NCI-H345 treated with DMSO at 0.1 percent for 48 hours (cell line): ENCODE results near the gene HOXB5.

Experiments used
- DNase-seq: peaks from one replicate; lab custom pipeline; 2025; ENCODE audit not compliant: unreplicated experiment; lab: John Stamatoyannopoulos, UW

The HOXB5 gene

DNA sequence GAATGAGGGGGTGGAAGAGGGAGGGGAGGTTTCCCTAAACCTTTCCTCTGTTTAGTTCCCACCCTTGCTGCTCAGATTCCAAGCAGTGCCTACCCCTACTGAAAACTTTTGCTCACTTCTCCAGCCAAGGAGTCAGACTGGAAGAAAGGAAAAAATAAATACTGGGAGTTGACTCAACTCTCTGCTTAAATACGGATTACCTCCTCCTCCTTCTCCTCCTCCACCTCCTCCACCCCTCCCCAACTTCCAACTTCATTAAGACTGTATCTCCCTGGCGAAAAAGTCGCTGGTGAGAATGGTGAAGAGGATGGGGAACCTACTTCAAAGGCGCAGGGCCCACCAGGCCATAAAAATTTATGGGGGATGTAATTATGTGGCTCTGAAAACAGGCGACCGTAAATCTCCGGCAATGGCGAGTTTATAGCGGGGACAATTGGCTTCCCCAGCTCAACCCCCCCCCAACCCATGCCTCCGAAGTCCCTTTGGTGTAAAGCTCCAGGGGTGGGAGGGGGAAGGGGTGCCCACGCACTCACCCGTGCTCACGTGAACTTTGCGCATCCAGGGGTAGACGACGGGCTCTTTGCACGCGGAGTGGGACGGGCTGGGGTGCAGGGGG is 16.1 kb downstream of the HOXB5 start:
- no peak for DNase-seq

DNA sequence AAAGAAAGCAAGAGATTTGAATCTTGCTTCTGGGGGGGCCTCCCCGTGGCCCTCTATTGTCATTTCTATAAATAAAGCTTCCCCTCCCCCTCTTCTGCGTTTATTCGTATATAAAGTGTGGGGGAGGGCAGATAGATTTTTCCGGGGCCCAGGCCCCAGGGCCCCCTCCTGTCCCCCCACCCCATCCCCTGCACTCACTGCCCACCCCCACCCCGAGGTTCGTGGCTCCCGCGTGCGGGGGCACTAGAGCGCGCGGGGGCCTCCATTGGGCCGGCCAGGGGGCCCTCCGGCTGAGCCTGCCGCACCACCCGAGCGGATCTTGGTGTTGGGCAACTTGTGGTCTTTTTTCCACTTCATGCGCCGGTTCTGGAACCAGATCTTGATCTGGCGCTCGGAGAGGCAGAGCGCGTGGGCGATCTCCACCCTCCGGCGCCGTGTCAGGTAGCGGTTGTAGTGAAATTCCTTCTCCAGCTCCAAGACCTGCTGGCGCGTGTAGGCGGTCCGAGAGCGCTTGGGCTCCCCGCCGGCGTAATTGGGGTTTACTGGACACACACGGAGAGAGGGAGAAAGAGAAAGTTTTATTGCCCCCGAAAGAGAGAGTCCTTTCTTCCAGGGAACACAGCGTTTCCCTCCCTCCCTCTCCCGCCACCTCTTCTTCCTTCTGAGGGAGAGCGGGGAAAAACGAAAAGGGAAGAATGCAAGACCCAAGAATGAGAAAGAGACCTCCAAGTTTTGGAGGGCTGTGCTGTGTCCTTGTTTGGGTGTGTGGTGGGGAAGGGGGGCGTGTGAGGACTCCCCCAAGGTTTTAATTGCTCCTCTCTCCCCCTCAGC is 16.9 kb downstream of the HOXB5 start:
- DNase-seq: no peak

DNA sequence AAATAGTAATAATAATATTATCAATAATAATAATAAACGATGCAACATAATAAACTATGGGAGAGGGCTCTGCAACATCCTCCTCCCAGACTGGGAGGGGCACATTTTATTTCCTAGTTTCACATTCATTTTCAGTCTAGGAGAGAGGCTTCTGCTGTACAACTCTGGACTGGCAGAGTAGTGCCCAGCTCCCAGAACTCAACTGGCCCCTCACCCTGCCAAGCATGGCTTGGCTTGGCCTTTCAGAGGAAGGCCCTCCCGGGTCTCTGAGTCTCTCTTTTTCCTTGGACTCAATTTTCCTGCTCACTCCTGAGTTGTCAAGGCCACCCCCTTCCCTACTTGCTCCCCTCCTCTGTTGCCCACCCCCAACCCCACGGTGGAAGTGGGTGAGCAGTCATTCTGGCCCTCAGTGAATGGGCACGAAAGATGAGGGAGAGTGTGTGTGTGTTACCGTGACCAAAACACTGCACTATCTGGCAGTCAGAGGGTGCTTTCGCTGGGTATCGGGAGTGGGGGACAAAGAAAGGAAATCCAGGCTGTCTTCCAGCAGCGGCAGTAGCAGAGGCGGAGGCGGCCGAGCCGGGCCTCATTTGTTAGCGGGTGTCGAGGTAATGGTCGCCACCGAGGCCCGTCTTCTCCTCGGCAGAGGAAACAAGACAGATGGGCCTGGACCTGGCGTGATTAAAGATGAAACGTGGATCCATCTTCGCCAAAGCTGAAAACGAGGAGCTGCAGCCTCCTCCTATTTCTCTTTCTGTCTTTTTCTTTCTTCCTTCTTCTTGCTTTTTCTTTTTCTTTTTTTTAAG is 17.7 kb downstream of the HOXB5 start:
- DNase-seq: no peak

DNA sequence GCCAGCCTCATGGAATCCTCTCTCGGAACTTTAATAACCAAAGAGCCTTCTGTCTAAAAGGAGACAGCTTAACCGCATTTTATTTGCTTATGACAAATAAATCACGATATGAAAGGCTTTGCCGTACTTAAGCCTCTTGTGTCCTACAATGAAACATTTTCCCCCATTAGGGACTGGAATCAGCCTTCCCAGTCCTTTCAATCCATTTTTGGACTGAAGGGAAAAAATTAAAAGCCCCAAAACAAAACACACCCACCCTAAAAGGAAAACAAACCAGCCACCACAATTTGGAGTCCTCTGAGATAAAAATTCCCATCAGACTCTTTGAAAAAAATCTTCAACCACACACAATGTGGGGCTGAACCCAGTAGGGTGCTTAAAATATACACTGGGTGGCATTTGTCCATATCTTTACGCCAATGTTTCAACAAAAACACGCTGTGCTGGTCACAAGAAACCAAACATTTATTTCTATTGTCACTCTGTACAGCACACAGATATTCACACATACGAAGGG is 18.5 kb downstream of the HOXB5 start:
- no peak for DNase-seq

DNA sequence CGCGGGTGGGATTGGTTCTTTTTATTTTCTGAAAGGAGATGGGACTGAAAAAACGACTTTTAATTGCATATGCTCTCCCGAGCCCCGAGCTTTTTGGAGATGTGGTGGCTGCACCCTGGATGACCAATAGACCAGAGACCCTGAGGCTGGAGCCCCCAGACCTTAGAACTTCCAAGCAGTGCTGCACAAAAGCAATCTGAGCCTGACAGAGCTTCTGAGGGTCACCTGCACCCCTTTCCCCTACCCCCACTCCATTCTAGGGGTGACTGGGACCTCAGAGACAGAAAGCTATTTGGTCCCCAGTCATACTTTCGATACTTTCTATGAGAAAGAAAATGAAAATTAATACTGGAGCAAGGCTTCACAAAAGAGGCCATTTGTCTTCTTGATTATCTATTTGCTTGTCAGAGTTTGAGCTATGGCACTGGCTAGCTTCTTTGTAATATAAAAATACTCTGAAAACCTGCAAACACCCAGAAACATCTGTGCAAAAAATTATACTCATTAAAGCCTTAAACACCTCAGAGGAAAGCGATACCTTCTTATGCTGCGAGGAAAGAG is 19.0 kb downstream of the HOXB5 start:
- no peak for DNase-seq

DNA sequence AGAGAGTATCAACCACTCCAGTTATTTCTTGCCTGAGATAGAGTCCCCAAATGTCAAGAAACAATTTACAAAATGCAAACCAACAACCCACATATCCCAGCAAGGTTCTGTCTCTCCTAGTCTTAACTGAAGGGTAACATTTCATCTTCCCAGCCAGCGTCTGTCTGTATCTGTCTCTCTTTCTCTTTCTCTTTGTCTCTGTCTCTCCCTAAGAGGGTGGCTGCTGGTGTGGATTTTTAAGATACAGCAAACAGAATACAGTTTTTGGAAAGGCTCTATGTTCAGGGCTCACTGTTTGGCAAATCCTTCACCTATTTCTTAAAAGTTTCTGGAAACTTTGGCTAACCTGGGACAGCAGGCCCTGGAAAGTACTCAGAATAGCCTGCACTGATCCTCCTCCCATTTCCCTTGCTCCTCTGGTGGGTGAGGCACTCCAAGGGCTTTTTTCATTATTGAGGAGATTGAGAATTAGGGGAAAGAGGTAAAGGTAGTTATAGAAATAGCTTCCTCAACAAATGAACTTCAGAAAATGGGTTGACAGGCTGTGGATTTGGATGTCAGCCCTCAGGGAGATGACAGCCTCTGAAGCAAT is 21.7 kb downstream of the HOXB5 start:
- DNase-seq: no peak

DNA sequence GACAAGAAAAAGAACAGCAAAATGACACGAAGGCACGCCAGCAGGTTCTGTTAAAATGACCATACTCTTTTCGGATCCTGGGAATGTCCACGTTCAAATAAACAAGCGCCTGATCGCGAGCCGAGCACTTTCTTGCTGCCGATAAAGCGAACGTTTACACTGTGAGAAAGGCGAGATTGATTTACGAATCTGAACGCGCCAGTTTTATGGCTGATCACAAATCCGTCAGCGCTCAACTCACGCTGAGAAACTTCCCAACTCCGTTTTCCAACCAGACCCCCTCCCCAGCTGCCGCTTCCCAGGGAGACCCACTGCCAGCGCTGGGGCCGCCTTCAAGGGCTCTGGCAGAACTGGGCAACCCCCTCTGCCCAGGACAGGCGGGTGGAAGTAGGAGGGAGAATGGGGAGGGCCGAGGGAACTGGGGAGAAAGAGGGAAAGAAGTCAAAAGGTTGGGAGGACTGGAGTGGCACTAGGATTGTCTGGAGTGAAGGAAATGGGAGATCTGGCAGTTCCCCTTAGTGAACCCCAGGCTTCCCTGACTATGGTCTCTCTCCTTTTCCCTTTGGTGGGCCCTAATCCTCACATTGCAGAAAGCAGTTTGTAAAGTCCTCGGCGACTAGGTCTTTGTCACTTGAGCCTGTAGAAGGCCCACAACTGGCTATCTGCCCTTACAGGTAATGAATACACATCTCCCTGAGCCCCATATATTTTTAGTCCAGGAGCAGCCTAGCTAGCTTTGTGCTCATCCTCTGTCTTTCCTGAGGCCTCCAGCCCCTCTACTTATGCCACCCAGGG is 22.4 kb downstream of the HOXB5 start:
- no peak for DNase-seq

DNA sequence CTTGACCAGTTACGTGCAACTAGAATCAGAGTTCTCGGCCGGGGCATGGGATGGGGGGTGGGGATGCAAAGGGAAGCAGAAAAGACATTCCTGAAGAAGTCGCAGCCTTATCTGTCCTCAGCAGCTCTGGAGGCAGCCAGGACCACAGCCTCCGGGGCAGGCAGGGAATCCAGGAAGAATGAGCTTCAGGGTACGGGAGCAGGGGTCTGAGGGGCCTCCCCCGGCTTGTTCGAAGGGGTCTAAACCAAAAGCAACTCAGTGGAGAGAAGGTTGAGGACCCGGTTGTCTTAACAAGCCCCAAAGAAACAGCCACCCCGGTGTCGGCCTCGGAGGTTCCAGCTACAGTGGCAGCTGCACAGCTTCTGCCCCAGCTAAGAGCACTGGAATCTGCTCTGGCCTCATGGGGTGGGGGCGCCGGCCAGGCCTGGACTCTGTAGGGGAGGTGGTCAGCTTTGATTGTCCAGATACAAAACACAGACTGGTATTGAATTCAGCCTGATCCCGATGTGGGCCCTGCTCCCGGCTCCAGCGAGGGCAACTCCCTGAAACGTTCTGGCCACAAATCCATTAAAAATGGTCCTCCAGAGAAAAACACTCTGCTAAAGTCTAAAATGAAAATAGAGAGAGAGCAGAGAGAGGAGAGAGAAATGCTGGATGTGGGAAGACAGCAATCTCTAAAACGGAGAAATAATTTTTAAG is 23.1 kb downstream of the HOXB5 start:
- DNase-seq: no peak

DNA sequence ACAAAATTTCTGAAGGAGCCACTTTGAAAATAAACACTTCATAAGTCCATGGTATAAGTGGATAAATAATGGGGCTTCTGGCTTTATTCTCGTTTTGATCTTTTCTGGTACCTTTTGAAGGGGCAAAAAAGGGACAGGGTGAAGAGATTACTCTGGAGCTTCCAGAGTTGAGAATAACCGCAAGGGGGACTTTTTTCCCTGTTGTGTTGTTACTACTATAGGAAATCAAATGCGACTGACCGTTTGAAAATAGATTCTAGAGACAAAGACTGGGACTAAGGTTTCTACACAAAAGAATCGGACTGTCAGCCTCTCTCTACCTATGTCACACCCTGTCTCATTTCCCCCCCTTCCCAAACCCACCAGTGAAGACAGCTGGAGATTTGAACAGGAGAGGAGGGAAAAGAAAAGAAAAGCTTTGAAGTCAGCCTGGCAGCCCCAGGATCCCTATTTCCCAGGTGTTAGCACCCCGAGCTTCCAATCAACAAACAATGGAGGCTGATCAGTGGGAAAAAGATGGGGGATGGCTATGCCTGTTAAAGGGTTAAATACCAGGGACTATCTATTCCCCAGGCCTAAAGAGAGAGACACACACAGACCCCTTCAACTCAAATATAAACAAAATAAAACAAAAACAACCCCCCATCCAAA is 23.8 kb downstream of the HOXB5 start:
- no peak for DNase-seq

DNA sequence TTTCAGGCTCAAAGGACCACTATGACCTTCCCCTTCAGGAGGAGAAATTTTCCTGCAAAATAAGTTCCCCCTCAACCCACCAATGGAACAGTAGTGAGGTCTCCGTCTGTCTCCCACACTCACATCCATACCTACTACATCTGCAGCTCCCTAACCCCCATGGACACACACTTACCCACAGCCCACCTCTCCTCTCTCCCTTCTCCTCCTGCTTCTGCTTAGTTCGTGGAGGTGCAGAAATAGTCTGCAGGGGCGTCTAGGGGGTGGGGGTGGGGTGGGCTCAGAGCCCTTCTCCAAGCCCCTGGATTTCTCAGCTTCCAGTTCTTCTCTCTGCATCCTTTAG is 24.4 kb downstream of the HOXB5 start:
- DNase-seq: no peak

DNA sequence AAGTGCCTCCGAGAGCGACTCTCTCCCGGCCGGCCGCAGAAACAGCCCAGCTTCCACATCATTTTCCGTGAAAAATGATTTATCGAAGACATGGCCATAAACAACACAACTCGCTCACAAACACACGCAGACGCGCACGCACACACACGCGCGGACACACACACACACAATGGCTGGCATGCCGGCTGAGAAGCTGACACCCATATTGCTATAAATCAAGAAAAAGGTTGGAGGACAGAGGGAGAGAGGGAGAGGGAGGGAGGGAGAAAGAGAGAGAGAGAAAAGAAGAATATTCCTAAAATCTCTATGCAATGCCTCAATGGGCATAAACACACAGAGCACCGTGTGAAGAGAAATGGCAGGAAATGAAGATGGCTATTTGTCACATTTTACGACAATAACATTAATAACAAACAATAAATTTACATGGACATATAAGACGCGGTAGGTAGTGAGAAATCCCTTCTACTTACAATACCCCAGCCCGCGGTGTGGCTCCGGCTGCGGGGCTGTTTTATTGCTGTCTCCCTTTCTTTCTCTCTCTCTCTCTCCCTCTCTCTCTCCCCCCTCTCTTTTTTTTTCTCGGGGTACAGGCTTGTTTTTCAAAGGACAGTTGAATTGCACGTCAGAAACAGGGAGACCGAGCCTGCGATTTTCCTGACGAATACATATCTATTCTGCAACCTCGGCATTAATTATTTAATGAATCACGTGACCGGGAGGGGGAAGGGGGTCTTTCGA is 24.9 kb downstream of the HOXB5 start:
- DNase-seq: no peak

DNA sequence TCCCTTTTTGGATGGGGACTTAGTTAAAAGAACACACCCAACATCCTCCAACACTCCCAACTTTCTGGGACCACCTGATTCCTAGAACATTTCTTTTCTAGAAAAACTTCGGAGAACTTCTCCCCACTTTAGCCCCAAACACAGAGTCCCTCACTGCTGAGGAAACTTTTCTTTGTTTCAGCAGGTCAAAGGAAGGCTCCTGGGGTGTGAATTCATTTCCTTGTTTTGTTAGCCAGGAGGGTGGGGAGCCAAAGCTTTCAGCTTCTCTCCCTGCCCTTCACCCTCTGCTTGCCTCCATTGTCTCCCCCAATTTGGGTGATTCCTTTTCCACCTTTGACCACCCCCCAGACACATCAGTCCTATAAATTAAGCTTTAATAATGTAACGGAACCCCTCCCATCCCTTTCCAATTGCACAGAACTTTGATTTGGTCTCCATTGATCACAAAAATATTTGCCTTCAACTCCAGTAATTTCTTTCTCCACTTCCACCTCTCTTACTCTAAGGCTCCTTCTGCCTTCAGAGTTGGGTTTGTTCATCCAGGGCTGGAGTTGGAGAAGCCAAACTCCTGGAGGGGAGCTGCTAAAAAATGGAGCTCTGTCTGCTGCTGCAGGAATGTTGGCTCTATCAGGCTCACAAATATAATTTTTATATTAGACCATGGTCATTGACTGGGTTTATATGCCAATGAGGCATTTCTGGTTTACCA is 25.8 kb downstream of the HOXB5 start:
- no peak for DNase-seq

DNA sequence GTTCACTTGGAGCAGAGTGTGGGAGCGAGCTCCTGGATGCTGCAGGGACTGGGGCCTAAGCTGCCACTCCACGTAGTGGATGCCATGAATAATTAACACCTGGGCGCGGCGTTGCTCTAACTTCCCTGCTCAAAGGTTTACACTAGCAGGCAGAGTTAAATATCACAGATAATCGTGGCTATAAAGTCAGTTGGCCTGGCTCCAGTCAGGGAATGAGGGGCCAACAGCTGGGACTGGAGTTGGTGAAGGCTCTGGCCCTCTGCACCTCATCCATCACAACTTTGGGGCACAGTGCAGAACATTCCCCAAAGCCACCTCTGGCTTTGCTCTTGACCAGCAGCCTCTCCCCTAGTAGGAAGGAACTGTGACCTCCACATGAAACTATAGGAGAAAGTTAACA is 26.4 kb downstream of the HOXB5 start:
- DNase-seq: no peak

DNA sequence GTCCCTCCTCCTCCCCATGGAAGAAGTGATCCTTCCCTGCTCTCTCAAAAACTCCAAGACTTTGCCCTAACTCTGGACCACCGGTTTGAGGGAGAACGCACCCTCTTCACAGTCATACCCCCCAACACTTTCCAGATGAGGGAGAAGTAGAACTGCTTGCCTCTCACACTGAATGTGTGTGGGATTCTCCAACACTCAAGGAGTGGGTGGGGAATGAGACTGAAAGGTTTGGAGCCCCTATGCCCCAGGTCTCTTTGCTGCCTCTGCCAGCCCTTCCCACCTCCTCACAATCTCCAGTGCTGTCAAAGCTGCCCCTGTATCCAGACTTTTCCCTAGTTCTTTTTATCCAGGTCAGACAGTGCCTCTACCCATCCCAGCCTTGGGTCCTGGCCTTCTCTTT is 26.9 kb downstream of the HOXB5 start:
- DNase-seq: no peak

DNA sequence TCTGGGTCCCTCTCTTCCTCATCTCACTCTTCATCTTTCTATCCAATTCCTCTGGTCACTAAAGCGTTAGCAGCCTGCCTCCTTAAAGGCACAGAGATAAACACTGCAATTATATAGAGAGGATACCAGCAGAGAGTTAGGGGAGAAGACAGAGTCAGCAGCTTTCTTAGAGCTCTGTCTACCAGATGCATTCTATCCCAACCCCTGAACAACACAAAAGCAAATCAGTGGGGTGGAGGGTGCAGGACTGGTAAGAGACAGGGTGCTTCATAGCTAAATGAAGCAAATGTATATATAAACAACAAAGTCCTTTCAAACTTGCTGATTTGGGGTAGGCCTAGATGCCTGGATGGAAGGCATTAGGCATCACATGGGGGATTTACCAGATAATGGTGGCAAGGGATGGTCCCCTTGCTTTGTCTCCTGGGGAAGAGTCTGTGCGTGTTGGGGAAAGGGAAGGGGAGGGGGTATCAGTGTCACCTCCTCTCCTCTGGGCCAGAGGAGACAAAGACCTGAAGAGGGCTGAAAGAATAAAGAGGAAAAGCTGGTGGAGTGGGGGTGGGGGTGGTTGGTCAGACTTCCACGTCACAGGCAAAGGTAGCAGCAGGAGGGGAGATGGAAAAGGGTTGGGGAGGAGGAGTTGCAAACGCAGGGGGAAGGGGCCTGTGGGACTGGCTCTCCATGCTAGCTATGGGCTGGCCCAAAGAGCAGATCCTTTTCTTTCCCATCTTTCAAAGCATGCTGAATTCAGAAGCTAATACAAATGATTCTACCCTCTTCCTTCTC is 27.5 kb downstream of the HOXB5 start:
- no peak for DNase-seq

DNA sequence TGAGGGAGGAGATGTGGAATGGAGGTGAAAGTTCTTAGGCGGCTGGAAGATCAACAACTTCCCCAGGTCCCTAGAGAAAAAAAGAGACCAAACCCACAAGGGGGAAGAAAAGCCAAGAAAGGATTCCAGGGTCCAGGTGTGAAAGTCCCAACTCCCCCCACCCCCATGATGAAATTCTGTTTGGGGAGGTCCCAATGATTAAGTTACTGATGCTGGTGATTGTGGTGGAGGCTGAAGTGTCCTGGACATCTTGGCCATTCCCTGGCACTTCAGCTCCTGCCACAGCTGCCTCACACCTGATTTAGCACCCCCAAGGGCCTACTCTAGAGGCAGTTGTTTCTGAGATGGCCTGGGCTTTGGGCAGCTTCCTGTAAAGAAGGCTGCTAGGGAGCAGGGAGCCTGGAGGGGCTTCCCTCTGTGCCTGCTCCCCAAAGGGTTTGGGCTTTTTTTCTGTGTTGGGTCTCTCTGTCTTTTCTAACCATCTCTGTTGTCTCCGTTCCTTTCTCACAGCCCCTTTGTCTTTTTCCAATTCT is 28.5 kb downstream of the HOXB5 start:
- DNase-seq: no peak
